GDM1 (cell line): ENCODE data around the gene MAPK8IP1.
"Not testable (repeated sequence)": the region's sequence is repeated elsewhere in the genome, so short reads cannot be mapped to it uniquely, and the experiment has no call there.

Experiments
- DNase-seq: peaks from one replicate; lab custom pipeline; 2025; lab: John Stamatoyannopoulos, UW

Gene MAPK8IP1

DNA sequence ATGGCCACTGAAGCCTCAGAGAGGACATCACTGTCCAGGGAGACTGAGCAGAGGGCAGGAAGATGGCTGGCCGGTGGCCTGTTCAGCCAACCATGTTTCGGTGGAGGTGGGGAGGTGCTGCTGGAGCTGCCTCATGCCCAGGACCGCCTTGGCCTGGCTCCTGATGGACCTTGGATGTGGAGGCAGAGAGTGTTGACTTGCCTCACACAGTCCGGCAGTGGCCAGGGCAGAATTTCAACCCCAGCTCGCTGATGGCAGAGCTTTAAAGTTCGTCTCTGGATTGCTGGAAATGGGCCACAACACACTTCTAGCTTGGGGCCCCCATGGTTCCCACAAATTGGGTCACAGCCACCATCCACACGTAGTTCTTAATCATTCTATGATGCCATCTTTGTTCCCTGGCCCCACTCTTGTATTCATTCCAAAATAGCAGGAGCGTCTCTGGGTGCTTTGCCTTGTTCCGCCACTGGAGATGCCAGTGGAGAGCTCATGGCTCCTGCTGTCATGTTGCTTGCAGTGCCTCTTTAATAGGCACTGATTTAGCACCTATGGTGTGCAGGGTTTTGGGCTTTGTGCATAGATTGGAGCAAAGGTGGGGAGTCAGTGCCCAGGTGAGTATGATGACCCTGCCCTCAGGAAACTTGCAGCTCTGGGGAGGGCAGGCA lies 5.6 kb downstream of the MAPK8IP1 start:
- DNase-seq: no peak

DNA sequence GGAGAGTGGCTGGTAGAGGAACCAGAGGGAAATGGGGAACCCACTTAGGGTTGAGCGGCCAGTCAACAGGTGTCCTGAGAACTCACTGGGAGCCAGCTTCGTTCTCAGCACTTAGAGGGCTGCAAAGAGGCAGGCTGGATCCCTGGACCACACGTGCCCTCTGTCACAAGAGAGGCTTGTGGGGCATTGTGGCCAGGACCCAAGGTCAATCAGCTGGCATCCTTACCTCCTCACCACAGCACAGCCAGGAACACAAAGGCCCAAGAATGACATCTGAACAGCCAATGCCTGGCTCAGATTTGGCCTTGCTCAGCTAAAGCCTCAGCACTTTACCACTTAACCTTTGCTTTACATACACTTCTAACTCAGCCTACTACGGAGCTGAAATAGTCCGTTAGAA lies 7.4 kb downstream of the MAPK8IP1 start:
- DNase-seq: no peak

GRCh38 chr11:45894555-45895247 lies 9.2 kb downstream of the MAPK8IP1 start:
- DNase-seq: no peak

GRCh38 chr11:45895553-45896259 lies 10.3 kb downstream of the MAPK8IP1 start:
- no peak for DNase-seq

DNA sequence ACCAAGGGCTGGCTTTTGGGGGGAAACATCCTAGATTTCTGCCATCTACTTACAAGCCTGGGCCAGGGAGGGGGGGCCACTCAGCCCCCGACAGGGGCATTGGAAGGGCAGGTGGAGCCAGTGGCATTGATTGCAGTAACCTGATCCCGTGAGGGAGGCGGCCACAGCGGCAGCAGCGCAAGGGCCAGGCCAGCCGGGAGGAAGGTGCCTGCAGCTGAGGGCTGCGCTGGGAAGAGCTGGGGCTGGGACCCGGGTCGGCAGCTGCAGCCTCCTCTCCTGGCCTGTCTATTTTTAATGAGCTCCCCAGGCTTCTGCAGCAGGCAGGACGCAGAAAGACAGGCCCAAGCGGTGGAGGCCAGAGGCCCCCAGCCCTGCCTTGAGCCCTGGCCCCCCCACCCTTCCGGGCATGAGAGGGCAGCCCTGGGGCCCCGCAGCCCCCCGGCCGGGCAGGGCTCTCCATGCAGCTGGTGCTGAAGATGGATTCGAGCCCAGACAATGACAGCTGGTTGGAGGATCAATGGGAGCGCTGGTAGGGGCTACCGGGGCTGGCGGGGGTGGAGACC lies 11.1 kb downstream of the MAPK8IP1 start:
- DNase-seq: no peak

DNA sequence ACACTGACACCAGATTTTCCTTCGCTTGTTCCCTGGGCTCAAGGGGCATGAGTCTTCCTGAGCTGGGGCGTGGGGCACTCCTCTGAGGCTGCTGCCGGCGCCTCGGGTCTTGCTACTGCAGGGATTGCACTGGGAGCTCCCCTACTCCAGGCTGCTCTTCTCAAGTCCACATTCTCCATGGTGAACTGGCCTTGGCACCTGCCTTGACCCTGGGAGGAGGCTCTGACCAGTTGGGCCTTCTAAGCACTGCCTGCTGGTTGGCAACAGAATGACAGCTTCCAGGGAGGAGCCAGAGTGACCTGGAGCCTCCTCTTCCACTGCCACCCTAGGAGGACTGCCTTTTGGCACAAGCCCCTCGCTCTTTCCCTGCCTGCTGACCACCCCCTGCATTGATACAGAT lies 12.1 kb downstream of the MAPK8IP1 start:
- DNase-seq: no peak

- DNase-seq: no peak
These were observed 13.6 kb downstream of the MAPK8IP1 start for GRCh38 chr11:45899086-45899447.

DNA sequence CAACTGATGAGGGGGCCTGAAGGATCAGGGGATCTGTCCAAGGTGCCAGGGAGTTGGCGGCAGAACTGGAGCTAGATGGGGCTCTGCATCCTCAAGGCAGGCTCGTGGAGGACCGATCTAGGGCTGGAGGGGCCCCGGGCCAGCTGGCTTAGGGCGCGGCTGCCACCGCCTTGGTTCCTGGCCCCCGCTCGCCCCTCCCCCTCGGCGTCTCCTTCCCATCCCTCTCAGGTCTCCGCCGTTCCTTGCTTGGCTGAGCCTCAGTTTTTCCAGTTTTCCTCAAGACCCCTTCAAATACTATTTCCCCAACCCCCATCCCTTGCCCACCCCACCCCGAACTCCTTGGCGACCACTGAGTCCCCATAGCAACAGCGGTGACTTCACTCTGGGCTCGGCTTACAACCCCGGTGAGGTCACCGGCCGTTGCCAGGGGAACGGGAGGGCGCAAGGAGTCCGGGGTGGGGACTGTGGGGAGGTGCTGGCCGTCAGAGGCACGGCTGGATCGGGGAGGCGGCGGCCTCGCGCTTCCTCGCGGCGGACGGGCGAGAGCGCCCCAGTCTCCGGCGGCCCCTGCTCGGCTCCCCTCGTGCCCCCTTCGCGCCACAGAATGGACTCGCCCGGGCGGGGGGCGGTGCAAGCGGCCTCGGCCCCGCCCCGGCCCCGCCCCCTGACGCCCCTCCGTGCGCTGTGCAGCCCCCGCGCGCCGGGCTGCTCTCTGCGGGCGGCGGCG lies 14.2 kb downstream of the MAPK8IP1 start:
- no peak for DNase-seq

- not testable (repeated sequence) for DNase-seq
These were observed 14.8 kb downstream of the MAPK8IP1 start for GRCh38 chr11:45900175-45900800.

DNA sequence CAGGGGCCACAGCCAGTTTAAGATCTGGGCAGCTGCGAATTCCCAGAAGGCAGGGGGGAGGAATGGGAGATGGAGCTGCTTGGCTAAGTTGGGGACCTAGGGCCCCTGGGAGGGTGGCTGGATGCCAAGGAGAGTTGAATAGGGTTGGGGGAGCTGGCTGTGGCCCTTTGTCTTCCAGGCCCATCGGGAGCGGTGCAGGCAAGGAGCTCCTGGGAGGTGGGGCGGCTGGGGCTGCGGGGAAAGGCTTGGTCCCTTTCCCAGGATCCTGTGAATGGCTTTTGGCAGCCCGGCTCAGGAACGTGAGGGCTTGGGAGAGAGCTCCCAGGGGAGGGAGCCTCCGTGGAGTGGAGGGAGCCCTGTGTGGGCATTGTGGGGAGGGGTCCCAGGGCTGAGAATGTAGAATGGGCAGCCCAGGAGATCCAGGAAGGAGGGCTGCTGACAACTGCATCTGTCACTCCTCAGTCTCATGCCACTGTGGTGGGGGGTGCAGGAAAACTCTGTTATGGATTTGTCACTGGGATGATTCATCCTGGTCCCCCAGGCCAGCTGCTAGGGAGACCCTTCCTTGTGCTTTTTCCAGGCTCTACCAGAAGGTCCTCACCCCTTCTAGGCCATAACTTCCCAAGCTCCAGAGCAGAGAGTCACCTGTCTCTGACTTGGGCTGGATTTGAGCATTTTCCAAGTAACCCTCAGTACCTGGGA lies 15.6 kb downstream of the MAPK8IP1 start:
- no peak for DNase-seq

- DNase-seq: no peak
These were observed 16.2 kb downstream of the MAPK8IP1 start for GRCh38 chr11:45901626-45902025.

DNA sequence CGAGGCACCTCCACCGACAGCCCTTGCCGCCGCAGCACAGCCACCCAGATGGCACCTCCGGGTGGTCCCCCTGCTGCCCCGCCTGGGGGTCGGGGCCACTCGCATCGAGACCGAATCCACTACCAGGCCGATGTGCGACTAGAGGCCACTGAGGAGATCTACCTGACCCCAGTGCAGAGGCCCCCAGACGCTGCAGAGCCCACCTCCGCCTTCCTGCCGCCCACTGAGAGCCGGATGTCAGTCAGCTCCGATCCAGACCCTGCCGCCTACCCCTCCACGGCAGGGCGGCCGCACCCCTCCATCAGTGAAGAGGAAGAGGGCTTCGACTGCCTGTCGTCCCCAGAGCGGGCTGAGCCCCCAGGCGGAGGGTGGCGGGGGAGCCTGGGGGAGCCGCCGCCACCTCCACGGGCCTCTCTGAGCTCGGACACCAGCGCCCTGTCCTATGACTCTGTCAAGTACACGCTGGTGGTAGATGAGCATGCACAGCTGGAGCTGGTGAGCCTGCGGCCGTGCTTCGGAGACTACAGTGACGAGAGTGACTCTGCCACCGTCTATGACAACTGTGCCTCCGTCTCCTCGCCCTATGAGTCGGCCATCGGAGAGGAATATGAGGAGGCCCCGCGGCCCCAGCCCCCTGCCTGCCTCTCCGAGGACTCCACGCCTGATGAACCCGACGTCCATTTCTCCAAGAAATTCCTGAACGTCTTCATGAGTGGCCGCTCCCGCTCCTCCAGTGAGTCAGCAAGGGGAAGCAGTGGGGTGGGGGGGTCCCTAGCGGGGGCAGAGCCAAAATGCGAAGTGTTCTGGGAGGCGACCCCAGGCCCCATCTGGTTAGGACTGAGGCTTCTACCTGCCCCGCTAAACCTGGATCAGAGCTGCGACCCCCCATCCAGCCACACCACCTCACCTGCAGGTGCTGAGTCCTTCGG lies 17.3 kb downstream of the MAPK8IP1 start:
- no peak for DNase-seq

DNA sequence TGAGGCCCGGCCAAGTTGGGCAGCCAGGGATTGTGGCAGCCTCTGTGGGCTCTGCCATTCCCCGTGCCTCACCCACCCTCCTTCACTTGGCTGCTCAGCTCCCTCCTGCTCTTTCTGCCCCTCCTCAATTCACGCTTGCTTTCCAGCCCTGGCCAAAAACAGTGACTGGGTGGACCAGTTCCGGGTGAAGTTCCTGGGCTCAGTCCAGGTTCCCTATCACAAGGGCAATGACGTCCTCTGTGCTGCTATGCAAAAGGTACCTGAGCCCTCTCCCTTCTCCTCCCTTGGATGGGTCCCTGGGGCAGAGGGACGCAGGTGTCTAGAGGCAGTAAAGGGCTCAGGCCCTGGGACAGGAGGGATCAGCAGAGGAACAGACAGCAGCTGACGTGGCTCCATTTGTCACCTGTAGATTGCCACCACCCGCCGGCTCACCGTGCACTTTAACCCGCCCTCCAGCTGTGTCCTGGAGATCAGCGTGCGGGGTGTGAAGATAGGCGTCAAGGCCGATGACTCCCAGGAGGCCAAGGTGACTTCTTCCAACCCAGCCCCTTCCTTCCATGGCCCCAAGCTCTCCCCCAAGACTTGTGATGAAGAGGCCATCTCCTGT lies 19.0 kb downstream of the MAPK8IP1 start:
- DNase-seq: no peak

DNA sequence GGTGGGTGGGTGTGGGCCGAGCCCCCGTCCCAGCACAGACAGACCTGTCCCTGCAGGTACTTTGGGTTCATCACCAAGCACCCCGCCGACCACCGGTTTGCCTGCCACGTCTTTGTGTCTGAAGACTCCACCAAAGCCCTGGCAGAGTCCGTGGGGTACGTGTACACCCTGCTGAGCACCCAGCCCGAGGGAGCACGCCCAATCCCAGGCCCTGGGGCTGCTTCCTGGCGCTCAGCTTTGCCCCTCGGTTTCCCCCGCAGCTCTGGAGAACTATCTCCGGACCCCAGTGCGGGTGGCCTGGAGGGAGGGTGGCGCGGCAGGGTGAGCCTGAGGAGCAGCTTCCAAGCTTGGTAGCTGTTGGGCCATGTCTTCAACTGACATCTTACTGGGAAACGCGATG lies 19.6 kb downstream of the MAPK8IP1 start:
- no peak for DNase-seq

DNA sequence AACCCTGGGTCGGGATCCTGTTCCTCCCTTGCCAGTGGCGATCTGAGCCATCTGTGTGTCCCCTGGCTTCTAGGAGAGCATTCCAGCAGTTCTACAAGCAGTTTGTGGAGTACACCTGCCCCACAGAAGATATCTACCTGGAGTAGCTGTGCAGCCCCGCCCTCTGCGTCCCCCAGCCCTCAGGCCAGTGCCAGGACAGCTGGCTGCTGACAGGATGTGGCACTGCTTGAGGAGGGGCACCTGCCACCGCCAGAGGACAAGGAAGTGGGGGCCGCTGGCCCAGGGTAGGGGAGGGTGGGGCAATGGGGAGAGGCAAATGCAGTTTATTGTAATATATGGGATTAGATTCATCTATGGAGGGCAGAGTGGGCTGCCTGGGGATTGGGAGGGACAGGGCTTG lies 20.1 kb downstream of the MAPK8IP1 start:
- DNase-seq: not testable (repeated sequence)

- no peak for DNase-seq
These were observed 20.7 kb downstream of the MAPK8IP1 start for GRCh38 chr11:45906096-45906682.

- DNase-seq: no peak
These were observed 21.6 kb downstream of the MAPK8IP1 start, which contains the start of gene FREY1 for GRCh38 chr11:45906965-45907611. TSS of gene FREY1 (minus strand) at chr11:45907271. CDS start at chr11:45907245, 26 bp downstream.

- DNase-seq: no peak
These were observed 22.5 kb downstream of the MAPK8IP1 start for GRCh38 chr11:45907911-45908370.
